HepG2 (cell line): ENCODE data around the gene MYCBP2. TPM values are rescaled to one million over a fixed set of nuclear protein-coding genes. Genes with fewer than 3 reads are reported as not detected.
A peak's percentile ranks its signal among the peaks of the same experiment; 100 is the strongest.

Source experiments
- ATAC-seq: fragments of 200-7000 bp; cut with Tn5 transposase; 3 replicates; pipeline ENCODE4 v1.9.1; 2020; ENCODE audit warnings: mild to moderate bottlenecking, moderate library complexity
- BruUV-seq: library from RNA; stranded (reverse); fragments of 400-500 nt; replicated peaks from 2 replicates; lab custom pipeline; 2021; lab: Mats Ljungman, UMichigan
- CTCF ChIA-PET: fragments of 300-600 bp; formaldehyde crosslinking; extraction: SDS; loops from one replicate; lab custom pipeline; 2021; ENCODE audit warnings: low total read pairs, inconsistent platforms, low intra/inter-chr PET ratio; lab: Yijun Ruan, JAX
- POLR2A ChIA-PET: fragments of 350-600 bp; sonication (Branson Sonifier 250); formaldehyde crosslinking; loops from one replicate; lab custom pipeline; 2020; ENCODE audit warnings: antibody characterized with exemption, inconsistent platforms; lab: Yijun Ruan, JAX
- DNase-seq: peaks from one replicate; pipeline ENCODE4 v3.0.0-alpha.2; 2015; ENCODE audit warnings: low spot score
- FAIRE-seq: peaks from 3 replicates; lab custom pipeline; 2011; peaks lifted over from hg19 to GRCh38; lab: Jason Lieb, UNC
- H2AFZ ChIP-seq: one replicate; pipeline ENCODE4 v1.6.1; 2011; ENCODE audit warnings: low read length, inconsistent platforms
- H3K27ac ChIP-seq: fragments of 300-600 bp; 3 replicates; pipeline ENCODE4 v1.8.0; 2011; ENCODE audit warnings: mixed run types, mild to moderate bottlenecking, mixed read lengths, low read length, inconsistent platforms; ENCODE audit not compliant: insufficient read depth; ENCODE audit errors: extremely low read length
- H3K27me3 ChIP-seq, 2 experiments: fragments of 200-600 bp in 1 of 2; 2 replicates in 1 of 2; 3 replicates in 1 of 2; pipeline versions ENCODE4 v1.6.0 to v1.8.0; 2011; ENCODE audit warnings: low read length in 2 of 2, mild to moderate bottlenecking in 2 of 2, moderate library complexity in 2 of 2, inconsistent platforms in 1 of 2; ENCODE audit not compliant: insufficient read depth in 2 of 2, control insufficient read depth in 1 of 2
- H3K36me3 ChIP-seq, 2 experiments: fragments of 200-600 bp in 1 of 2; replicated peaks in 1 of 2; 2 replicates in 1 of 2; 3 replicates in 1 of 2; pipeline versions ENCODE4 v1.5.1 to v1.8.0; 2011; ENCODE audit warnings: low read length in 2 of 2, inconsistent platforms in 1 of 2; ENCODE audit not compliant: insufficient read depth in 2 of 2, control insufficient read depth in 1 of 2
- H3K4me1 ChIP-seq: 2 replicates; pipeline ENCODE4 v1.5.1; 2012; ENCODE audit warnings: low read length, inconsistent platforms; ENCODE audit not compliant: insufficient read depth
- H3K4me2 ChIP-seq: 2 replicates; pipeline ENCODE4 v1.6.0; 2011; ENCODE audit warnings: low read depth, low read length, inconsistent platforms
- H3K4me3 ChIP-seq, 3 experiments: fragments of 200-600 bp in 1 of 3; sonication (generic), shearing (Covaris generic) in 1 of 3; replicated peaks in 1 of 3; 2 replicates each; pipeline ENCODE4 v1.5.1; 2011 to 2016; ENCODE audit warnings: low read length in 3 of 3, inconsistent platforms in 2 of 3, low read depth in 2 of 3, mild to moderate bottlenecking in 2 of 3, control low read depth in 1 of 3, mixed read lengths in 1 of 3; ENCODE audit not compliant: insufficient read depth in 1 of 3
- H3K79me2 ChIP-seq: one replicate; pipeline ENCODE4 v1.6.1; 2011; ENCODE audit warnings: low read length, inconsistent platforms; ENCODE audit not compliant: insufficient read depth
- H3K9ac ChIP-seq: 2 replicates; pipeline ENCODE4 v1.6.0; 2011; ENCODE audit warnings: mild to moderate bottlenecking, low read depth, low read length, inconsistent platforms; ENCODE audit not compliant: insufficient read depth
- H3K9me3 ChIP-seq: 2 replicates; pipeline ENCODE4 v1.5.1; 2012; ENCODE audit warnings: mild to moderate bottlenecking, low read length
- H4K20me1 ChIP-seq: 2 replicates; pipeline ENCODE4 v1.6.0; 2011; ENCODE audit warnings: inconsistent platforms, mild to moderate bottlenecking, low read length, moderate library complexity; ENCODE audit not compliant: insufficient read depth
- CCDC6 ChIP-seq: sonication (generic); formaldehyde crosslinking; IDR thresholded peaks from 2 replicates; pipeline ENCODE4 v1.8.1; 2022; ENCODE audit warnings: mild to moderate bottlenecking, missing genetic modification reagents, moderate library complexity
- MAFF ChIP-seq: IDR thresholded peaks from 2 replicates; pipeline ENCODE4 v1.6.1; 2011; ENCODE audit warnings: low read depth, low read length, improper control_type of control experiment
- MAFK ChIP-seq, 2 experiments: IDR thresholded peaks in 1 of 2; conservative IDR thresholded peaks in 1 of 2; 2 replicates each; pipeline ENCODE4 v1.6.1; 2011; ENCODE audit warnings: improper control_type of control experiment in 2 of 2, low read length in 2 of 2
- RBFOX2 ChIP-seq: fragments of 200-400 bp; formaldehyde crosslinking; IDR thresholded peaks from 2 replicates; pipeline ENCODE4 v1.6.1; 2017; ENCODE audit warnings: low read depth, mild to moderate bottlenecking, low read length
- TAF1 ChIP-seq: sonication (generic); formaldehyde crosslinking; IDR thresholded peaks from 2 replicates; pipeline ENCODE4 v1.4.0; 2020; ENCODE audit warnings: missing genetic modification reagents
- TFDP1 ChIP-seq: IDR thresholded peaks from 2 replicates; pipeline ENCODE4 v1.6.1; 2016; ENCODE audit warnings: missing compliant biosample characterization, missing genetic modification reagents, borderline replicate concordance
- THAP11 ChIP-seq: IDR thresholded peaks from 2 replicates; pipeline ENCODE4 v1.6.1; 2016; ENCODE audit warnings: missing biosample characterization, missing genetic modification reagents
- ZNF232 ChIP-seq: sonication (generic); formaldehyde crosslinking; IDR thresholded peaks from 2 replicates; pipeline ENCODE4 v1.4.0; 2020; ENCODE audit warnings: missing genetic modification reagents, borderline replicate concordance
- ZNF775 ChIP-seq: sonication (generic); formaldehyde crosslinking; IDR thresholded peaks from 2 replicates; pipeline ENCODE4 v1.4.0; 2020; ENCODE audit warnings: missing genetic modification reagents, mild to moderate bottlenecking, moderate library complexity, borderline replicate concordance
- ZSCAN22 ChIP-seq: sonication (generic); formaldehyde crosslinking; IDR thresholded peaks from 2 replicates; pipeline ENCODE4 v1.4.0; 2020; ENCODE audit warnings: mild to moderate bottlenecking, missing genetic modification reagents
- WGBS: methylation state at CpG from one replicate; pipeline ENCODE4 v1.1.6; 2017; ENCODE audit warnings: low lambda C conversion rate; 5-methylcytosine and 5-hydroxymethylcytosine counted together
- in situ Hi-C: cut with HindIII; loops from 2 replicates; pipeline ENCODE4 v1.10.0; 2017; ENCODE audit warnings: low pct_unique_long_range_greater_than_20kb; ENCODE audit not compliant: extremely low pct_ligation_motif_present
- intact Hi-C: fragments of 100-400 bp; cut with micrococcal nuclease; formaldehyde crosslinking; loops from one replicate; pipeline ENCODE4 v1.10.0; 2022; ENCODE audit not compliant: unreplicated experiment
- polyA plus RNA-seq, 8 experiments: library from polyadenylated mRNA; depleted of rRNA in 3 of 8; stranded (reverse) in 7 of 8; unstranded in 1 of 8; fragments of >200 nt; fragmentation: Illumina TruSeq in 4 of 8; extraction: Trizol in 4 of 8; gene quantifications; 2 replicates each; pipeline versions ENCODE4 v1.2.1 to v1.2.3, GENCODE V29; 2011 to 2016; ENCODE audit warnings: low read depth in 4 of 8, missing spikeins in 1 of 8, mixed read lengths in 1 of 8; ENCODE audit not compliant: insufficient read depth in 1 of 8
- total RNA-seq, 5 experiments: library from RNA; depleted of rRNA; stranded (reverse); fragments of >200 nt; fragmentation: Illumina TruSeq; extraction: Trizol; gene quantifications; 2 replicates each; pipeline ENCODE4 v1.2.3, GENCODE V29; 2016; ENCODE audit warnings: low read depth in 1 of 5
- TF ChIP-seq, protein P1 (sequence below): sonication (generic); formaldehyde crosslinking; IDR thresholded peaks from 2 replicates; pipeline ENCODE4 v1.4.0; 2020; ENCODE audit warnings: missing genetic modification reagents
- TF ChIP-seq, protein P2 (sequence below): sonication (generic); formaldehyde crosslinking; IDR thresholded peaks from 2 replicates; pipeline ENCODE4 v1.4.0; 2020; ENCODE audit warnings: missing genetic modification reagents

Gene MYCBP2
- total and polyA plus RNA-seq, 2 of the 13 experiments (the other 11 are each of a cell fraction or from before 2014, with no cell fraction given), result 16.3 to 35.3 TPM

DNA sequence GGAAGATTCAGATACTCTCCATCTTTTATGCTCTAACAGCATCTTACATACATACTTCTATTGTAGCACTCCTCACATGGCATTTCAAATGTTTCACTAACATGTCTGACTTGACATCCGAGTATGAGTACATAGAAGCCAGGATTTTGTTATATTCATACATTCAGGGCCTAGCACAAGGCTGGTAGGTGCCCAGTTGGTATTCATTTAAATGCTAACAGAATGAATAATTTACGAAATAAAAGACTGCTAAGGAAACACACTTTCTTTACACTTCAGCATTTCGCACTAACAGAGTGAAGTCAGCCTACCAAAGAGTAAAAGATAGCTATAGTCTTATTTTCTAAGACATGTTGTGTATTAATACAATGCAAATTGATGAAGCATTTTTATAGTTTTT is 232.1 kb downstream of the MYCBP2 start (continued):
- no peak for TF ChIP-seq ZNF232 (CRISPR knock-in tag)

DNA sequence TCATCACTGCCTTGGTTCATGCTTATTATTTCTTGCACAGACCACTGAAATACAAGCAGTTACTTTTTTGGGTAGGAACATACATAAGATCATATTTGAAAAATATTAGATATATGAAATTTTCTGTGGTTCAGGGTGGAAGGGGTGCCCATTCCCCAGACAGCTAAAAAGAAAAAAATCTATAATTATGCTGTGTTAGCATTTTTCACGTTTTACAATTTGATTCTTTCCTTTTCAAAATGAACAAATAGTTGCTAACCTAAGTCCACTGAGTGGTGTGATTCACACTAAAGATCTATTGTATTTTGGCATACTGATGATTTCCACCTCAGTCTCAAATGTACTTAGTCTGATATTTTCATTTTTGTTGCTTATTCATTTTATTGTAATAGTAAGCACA is 233.2 kb downstream of the MYCBP2 start:
- DNase-seq (no peak), FAIRE-seq (no peak), ATAC-seq (no peak)
- intact Hi-C loops, result no loop called here
- Histone ChIP-seq H3K27me3 (no peaks in the 10 kb centered on the region), H3K9ac (no peak overlapping the region), H4K20me1 (no peaks in the 10 kb centered on the region), H3K36me3 (peaks cover 2 to 19% of the 10 kb centered on the region in 2 experiments; a peak in 2 of 5 replicates), H2AFZ (no peak overlapping the region), H3K4me3 (no peak overlapping the region), H3K27ac (no peak overlapping the region), H3K9me3 (no peaks in the 10 kb centered on the region), H3K79me2 (no peaks in the 10 kb centered on the region), H3K4me2 (no peak overlapping the region), H3K4me1 (no peaks in the 10 kb centered on the region)
- WGBS, result 100% methylated on average over 1 of the region's 1 CpG
- TF ChIP-seq, protein P1, sequence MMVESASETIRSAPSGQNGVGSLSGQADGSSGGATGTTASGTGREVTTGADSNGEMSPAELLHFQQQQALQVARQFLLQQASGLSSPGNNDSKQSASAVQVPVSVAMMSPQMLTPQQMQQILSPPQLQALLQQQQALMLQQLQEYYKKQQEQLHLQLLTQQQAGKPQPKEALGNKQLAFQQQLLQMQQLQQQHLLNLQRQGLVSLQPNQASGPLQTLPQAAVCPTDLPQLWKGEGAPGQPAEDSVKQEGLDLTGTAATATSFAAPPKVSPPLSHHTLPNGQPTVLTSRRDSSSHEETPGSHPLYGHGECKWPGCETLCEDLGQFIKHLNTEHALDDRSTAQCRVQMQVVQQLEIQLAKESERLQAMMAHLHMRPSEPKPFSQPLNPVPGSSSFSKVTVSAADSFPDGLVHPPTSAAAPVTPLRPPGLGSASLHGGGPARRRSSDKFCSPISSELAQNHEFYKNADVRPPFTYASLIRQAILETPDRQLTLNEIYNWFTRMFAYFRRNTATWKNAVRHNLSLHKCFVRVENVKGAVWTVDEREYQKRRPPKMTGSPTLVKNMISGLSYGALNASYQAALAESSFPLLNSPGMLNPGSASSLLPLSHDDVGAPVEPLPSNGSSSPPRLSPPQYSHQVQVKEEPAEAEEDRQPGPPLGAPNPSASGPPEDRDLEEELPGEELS, result no peak
- TF ChIP-seq MAFK (conservative IDR thresholded peaks at IDR 0.05 in 1 of 2, IDR thresholded peaks at IDR 0.05 in 1 of 2; ENCODE audit: low read length in 2 of 2) (peak; percentile 87 to 96), MAFF (peak; percentile 94)
- ChIA-PET CTCF (no interaction called here), POLR2A (no interaction called here)
- in situ Hi-C loops, result no loop called here
- no TSS peak for BruUV-seq

GRCh38 chr13:77084755-77085154 is 242.1 kb downstream of the MYCBP2 start:
- H3K4me2 ChIP-seq, result no peak overlapping the region
- CTCF ChIA-PET, result no interaction called here
- intact Hi-C loops, result no loop called here
- FAIRE-seq, result no peak
- H3K79me2 ChIP-seq, result no peaks in the 10 kb centered on the region
- TF ChIP-seq THAP11 (CRISPR knock-in tag), result no peak
- TF ChIP-seq CCDC6 (CRISPR knock-in tag), result no peak
- no peak for TF ChIP-seq ZNF775 (CRISPR knock-in tag)
- TF ChIP-seq TFDP1 (CRISPR knock-in tag), result no peak
- TF ChIP-seq, protein P2, sequence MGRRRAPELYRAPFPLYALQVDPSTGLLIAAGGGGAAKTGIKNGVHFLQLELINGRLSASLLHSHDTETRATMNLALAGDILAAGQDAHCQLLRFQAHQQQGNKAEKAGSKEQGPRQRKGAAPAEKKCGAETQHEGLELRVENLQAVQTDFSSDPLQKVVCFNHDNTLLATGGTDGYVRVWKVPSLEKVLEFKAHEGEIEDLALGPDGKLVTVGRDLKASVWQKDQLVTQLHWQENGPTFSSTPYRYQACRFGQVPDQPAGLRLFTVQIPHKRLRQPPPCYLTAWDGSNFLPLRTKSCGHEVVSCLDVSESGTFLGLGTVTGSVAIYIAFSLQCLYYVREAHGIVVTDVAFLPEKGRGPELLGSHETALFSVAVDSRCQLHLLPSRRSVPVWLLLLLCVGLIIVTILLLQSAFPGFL, result no peak
- TF ChIP-seq ZSCAN22 (CRISPR knock-in tag), result no peak
- no peak for TF ChIP-seq RBFOX2
- TF ChIP-seq TAF1 (CRISPR knock-in tag), result no peak
- TF ChIP-seq, all 625 proteins: peak for 0
- H3K36me3 ChIP-seq, result peaks cover 5 to 20% of the 10 kb centered on the region in 2 experiments
- H2AFZ ChIP-seq, result no peak overlapping the region
- POLR2A ChIA-PET, result no interaction called here
- no peak overlapping the region for H3K4me3 ChIP-seq
- DNase-seq (no peak), ATAC-seq (no peak)
- no peaks in the 10 kb centered on the region for H3K9me3 ChIP-seq
- no peak overlapping the region for H3K9ac ChIP-seq
- no peaks in the 10 kb centered on the region for H4K20me1 ChIP-seq
- no peak overlapping the region for H3K27ac ChIP-seq
- 96% methylated on average over 2 of the region's 2 CpGs for WGBS
- no peaks in the 10 kb centered on the region for H3K4me1 ChIP-seq
- no peaks in the 10 kb centered on the region for H3K27me3 ChIP-seq
- in situ Hi-C loops, result no loop called here
- no TSS peak for BruUV-seq
